Hepatocyte (in vitro differentiated cells): ENCODE results near the gene SMAD3. TPM values are rescaled to one million over a fixed set of nuclear protein-coding genes. Genes with fewer than 3 reads are reported as not detected.
A peak's percentile ranks its signal among the peaks of the same experiment; 100 is the strongest.

ENCODE experiments used
- DNase-seq: peaks from one replicate; pipeline ENCODE4 v3.0.0-alpha.2; 2016; ENCODE audit warnings: low spot score
- H2AFZ ChIP-seq: fragments of 200-600 bp; sonication (generic); 2 replicates; pipeline ENCODE4 v1.6.0; 2016; ENCODE audit warnings: antibody characterized with exemption, mild to moderate bottlenecking
- H3K27ac ChIP-seq: fragments of 200-600 bp; sonication (generic); 2 replicates; pipeline ENCODE4 v1.5.1; 2016; ENCODE audit warnings: mild to moderate bottlenecking
- H3K27me3 ChIP-seq: fragments of 200-600 bp; sonication (generic); 2 replicates; pipeline ENCODE4 v1.6.1; 2016
- H3K36me3 ChIP-seq: fragments of 200-600 bp; sonication (generic); replicated peaks from 2 replicates; pipeline ENCODE4 v1.5.1; 2016; ENCODE audit warnings: low read depth; ENCODE audit not compliant: insufficient read depth
- H3K4me1 ChIP-seq: fragments of 200-600 bp; sonication (generic); 2 replicates; pipeline ENCODE4 v1.5.1; 2016; ENCODE audit warnings: mild to moderate bottlenecking, moderate library complexity; ENCODE audit not compliant: insufficient read depth
- H3K4me2 ChIP-seq: fragments of 200-600 bp; sonication (generic); 2 replicates; pipeline ENCODE4 v1.6.0; 2016
- H3K4me3 ChIP-seq: fragments of 200-600 bp; sonication (generic); 2 replicates; pipeline ENCODE4 v1.5.1; 2016; ENCODE audit warnings: mild to moderate bottlenecking
- H3K79me2 ChIP-seq: fragments of 200-600 bp; sonication (generic); 2 replicates; pipeline ENCODE4 v1.6.0; 2017; ENCODE audit warnings: mild to moderate bottlenecking
- H3K9me2 ChIP-seq: fragments of 200-600 bp; sonication (generic); replicated peaks from 2 replicates; pipeline ENCODE4 v1.6.0; 2017; ENCODE audit warnings: mild to moderate bottlenecking; ENCODE audit not compliant: insufficient read depth
- H3K9me3 ChIP-seq: fragments of 200-600 bp; sonication (generic); 2 replicates; pipeline ENCODE4 v1.5.1; 2016; ENCODE audit warnings: low read depth, mild to moderate bottlenecking
- H4K20me1 ChIP-seq: fragments of 200-600 bp; sonication (generic); 2 replicates; pipeline ENCODE4 v1.6.0; 2016; ENCODE audit warnings: mild to moderate bottlenecking; ENCODE audit not compliant: insufficient read depth, poor library complexity, severe bottlenecking
- CTCF ChIP-seq: fragments of 200-600 bp; sonication (generic); IDR thresholded peaks from 2 replicates; pipeline ENCODE4 v1.5.1; 2016; ENCODE audit warnings: antibody characterized with exemption, mild to moderate bottlenecking; ENCODE audit not compliant: poor library complexity
- EZH2 ChIP-seq: fragments of 200-600 bp; sonication (generic); IDR thresholded peaks from 2 replicates; pipeline ENCODE4 v1.6.1; 2016; ENCODE audit warnings: antibody characterized with exemption, mild to moderate bottlenecking, borderline replicate concordance
- EZH2phosphoT487 ChIP-seq: fragments of 200-600 bp; sonication (generic); IDR thresholded peaks from one replicate; pipeline ENCODE4 v1.6.1; 2018; ENCODE audit warnings: antibody characterized with exemption, mild to moderate bottlenecking, low read depth, moderate library complexity; ENCODE audit not compliant: unreplicated experiment, severe bottlenecking
- WGBS: methylation state at CpG from one replicate; pipeline ENCODE4 v1.1.6; 2016; ENCODE audit warnings: low lambda C conversion rate; ENCODE audit errors: missing lambda C conversion rate; 5-methylcytosine and 5-hydroxymethylcytosine counted together
- polyA plus RNA-seq: library from polyadenylated mRNA; unstranded; fragments of >200 nt; fragmentation: Nextera tagmentation; extraction: Ambion mirVana; gene quantifications from 2 replicates; pipeline ENCODE4 v1.2.1, GENCODE V29; 2016
- total RNA-seq: library from RNA; depleted of rRNA; stranded (reverse); fragments of >200 nt; gene quantifications from 2 replicates; pipeline ENCODE4 v1.2.3, GENCODE V29; 2014

SMAD3 gene
- total and polyA plus RNA-seq, 2 experiments from 2014 or later, result 24.7 to 32.2 TPM

- Histone ChIP-seq H3K4me1 (peaks cover 19% of the 10 kb centered on the region), H3K36me3 (no peaks in the 10 kb centered on the region), H2AFZ (no peak overlapping the region), H3K4me2 (no peak overlapping the region), H3K9me2 (no peaks in the 10 kb centered on the region), H3K27ac (peak overlapping the region; percentile 33), H4K20me1 (no peaks in the 10 kb centered on the region), H3K9me3 (no peaks in the 10 kb centered on the region), H3K4me3 (no peak overlapping the region), H3K79me2 (no peaks in the 10 kb centered on the region), H3K27me3 (no peaks in the 10 kb centered on the region)
- DNase-seq, result no peak
- TF ChIP-seq EZH2phosphoT487 (no peak), EZH2 (no peak), CTCF (no peak)
- WGBS, result 89% methylated on average over 8 of the region's 8 CpGs
Observed at GRCh38 chr15:67199881-67200763, 134.7 kb downstream of the SMAD3 start.

- TF ChIP-seq EZH2 (no peak), CTCF (no peak), EZH2phosphoT487 (no peak)
- no peaks in the 10 kb centered on the region for H3K27me3 ChIP-seq
- no peak overlapping the region for H2AFZ ChIP-seq
- peaks cover 19% of the 10 kb centered on the region for H3K4me1 ChIP-seq
- H3K4me2 ChIP-seq, result no peak overlapping the region
- no peaks in the 10 kb centered on the region for H3K9me3 ChIP-seq
- DNase-seq, result no peak
- no peaks in the 10 kb centered on the region for H3K79me2 ChIP-seq
- H3K27ac ChIP-seq, result peak overlapping the region; percentile 33
- H3K36me3 ChIP-seq, result no peaks in the 10 kb centered on the region
- no peak overlapping the region for H3K4me3 ChIP-seq
- H3K9me2 ChIP-seq, result no peaks in the 10 kb centered on the region
- no peaks in the 10 kb centered on the region for H4K20me1 ChIP-seq
Observed at GRCh38 chr15:67201136-67201535, 135.7 kb downstream of the SMAD3 start.

DNA sequence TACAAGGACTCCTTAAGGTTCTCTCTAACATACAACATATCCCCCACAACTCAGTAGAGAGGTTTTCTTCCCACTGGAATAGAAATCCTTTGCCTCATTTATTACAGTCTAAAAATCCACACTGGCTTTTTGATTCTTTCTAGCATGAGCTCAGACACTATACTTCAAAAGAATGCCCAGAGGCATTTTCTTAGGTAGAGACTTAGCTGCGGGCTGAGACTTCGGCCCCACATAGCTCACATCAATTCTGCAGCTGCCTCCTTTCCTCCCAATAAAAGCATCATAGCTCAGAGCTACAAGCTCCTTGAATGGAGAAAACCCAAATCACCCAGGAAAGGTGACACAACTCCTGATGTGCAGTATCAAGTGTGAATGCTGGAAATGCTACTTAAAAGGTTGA lies 136.7 kb downstream of the SMAD3 start:
- Histone ChIP-seq H3K9me2 (no peaks in the 10 kb centered on the region), H3K4me3 (no peak overlapping the region), H3K4me2 (no peak overlapping the region), H2AFZ (no peak overlapping the region), H3K4me1 (peaks cover 18% of the 10 kb centered on the region), H3K36me3 (no peaks in the 10 kb centered on the region), H4K20me1 (no peaks in the 10 kb centered on the region), H3K79me2 (no peaks in the 10 kb centered on the region), H3K9me3 (no peaks in the 10 kb centered on the region), H3K27me3 (no peaks in the 10 kb centered on the region), H3K27ac (peak overlapping the region; percentile 33)
- TF ChIP-seq EZH2 (no peak), EZH2phosphoT487 (no peak), CTCF (no peak)
- 73% methylated on average over 2 of the region's 2 CpGs for whole genome bisulfite sequencing
- no peak for DNase-seq
